HCT116 (cell line): ENCODE results near the gene LINC00632. TPM values are rescaled to one million over a fixed set of nuclear protein-coding genes. Genes with fewer than 3 reads are reported as not detected.

ENCODE experiments used
- ATAC-seq: fragments of 200-7000 bp; cut with Tn5 transposase; 2 replicates; pipeline ENCODE4 v1.9.1; 2020; ENCODE audit warnings: mild to moderate bottlenecking, moderate library complexity
- BruUV-seq: library from RNA; stranded (reverse); fragments of 400-500 nt; replicated peaks from 2 replicates; lab custom pipeline; 2021; lab: Mats Ljungman, UMichigan
- CTCF ChIA-PET: fragments of 300-600 bp; sonication (Branson Sonifier 250); formaldehyde crosslinking; loops from one replicate; lab custom pipeline; 2021; ENCODE audit warnings: antibody characterized with exemption; lab: Charles Lee
- POLR2A ChIA-PET: fragments of 300-600, 350-600 bp; sonication (Branson Sonifier 250); formaldehyde crosslinking; loops from one replicate; lab custom pipeline; 2021; ENCODE audit warnings: antibody characterized with exemption; lab: Charles Lee
- RAD21 ChIA-PET, 2 experiments: fragments of 300-600 bp; sonication (Branson Sonifier 250); formaldehyde crosslinking; loops; one replicate each; lab custom pipeline; 2023; ENCODE audit warnings: low total read pairs in 2 of 2; ENCODE audit not compliant: uncharacterized antibody in 2 of 2, unreplicated experiment in 2 of 2, low non-redundant PET in 1 of 2; lab: Charles Lee
- DNase-seq: peaks from one replicate; pipeline ENCODE4 v3.0.0-alpha.2; 2010; ENCODE audit warnings: low read depth, low spot score
- H2AFZ ChIP-seq: fragments of 200-600 bp; shearing (Covaris generic), sonication (generic); 2 replicates; pipeline ENCODE4 v1.6.1; 2017; ENCODE audit warnings: low read depth, mixed run types, mixed read lengths, antibody characterized with exemption, low read length; ENCODE audit not compliant: poor library complexity, severe bottlenecking
- H3K27ac ChIP-seq: 2 replicates; pipeline ENCODE4 v1.5.1; 2012; ENCODE audit warnings: low read depth, low read length
- H3K27me3 ChIP-seq: fragments of 200-600 bp; sonication (generic); 2 replicates; pipeline ENCODE4 v1.6.1; 2016; ENCODE audit warnings: mixed run types, low read length, mixed read lengths; ENCODE audit not compliant: insufficient read depth
- H3K36me3 ChIP-seq, 2 experiments: fragments of 200-500 bp in 1 of 2; fragments of 200-600 bp in 1 of 2; sonication (Bioruptor generic) in 1 of 2; sonication (generic) in 1 of 2; 2 replicates each; pipeline versions ENCODE4 v1.5.1 to v1.6.1; 2014 to 2016; ENCODE audit warnings: low read length in 2 of 2, inconsistent platforms in 1 of 2, mixed read lengths in 1 of 2, mixed run types in 1 of 2; ENCODE audit not compliant: insufficient read depth in 2 of 2, control insufficient read depth in 1 of 2
- H3K4me1 ChIP-seq, 2 experiments: fragments of 200-600 bp in 1 of 2; sonication (generic) in 1 of 2; 2 replicates each; pipeline versions ENCODE4 v1.5.1 to v1.6.1; 2012 to 2017; ENCODE audit warnings: low read length in 2 of 2, inconsistent platforms in 1 of 2, mild to moderate bottlenecking in 1 of 2, mixed read lengths in 1 of 2, mixed run types in 1 of 2, moderate library complexity in 1 of 2; ENCODE audit not compliant: insufficient read depth in 2 of 2, control insufficient read depth in 1 of 2
- H3K4me2 ChIP-seq: fragments of 200-600 bp; sonication (generic); 2 replicates; pipeline ENCODE4 v1.6.1; 2017; ENCODE audit warnings: mixed run types, low read length, mixed read lengths
- H3K4me3 ChIP-seq, 2 experiments: fragments of 200-600 bp in 1 of 2; sonication (generic) in 1 of 2; replicated peaks in 1 of 2; 2 replicates each; pipeline ENCODE4 v1.5.1; 2011 to 2016; ENCODE audit warnings: low read length in 2 of 2, control low read depth in 1 of 2, low read depth in 1 of 2, mild to moderate bottlenecking in 1 of 2, mixed read lengths in 1 of 2, mixed run types in 1 of 2
- H3K79me2 ChIP-seq: fragments of 200-600 bp; sonication (generic); 2 replicates; pipeline ENCODE4 v1.6.1; 2017; ENCODE audit warnings: mild to moderate bottlenecking, mixed run types, low read length, moderate library complexity, mixed read lengths; ENCODE audit not compliant: insufficient read depth
- H3K9ac ChIP-seq: fragments of 200-600 bp; sonication (generic); 2 replicates; pipeline ENCODE4 v1.6.1; 2016; ENCODE audit warnings: low read length, mixed read lengths
- H3K9me2 ChIP-seq: fragments of 200-600 bp; sonication (generic), shearing (Covaris generic); 2 replicates; pipeline ENCODE4 v1.6.1; 2017; ENCODE audit warnings: mixed run types, mild to moderate bottlenecking, moderate library complexity; ENCODE audit not compliant: insufficient read depth
- H3K9me3 ChIP-seq, 2 experiments: fragments of 200-500 bp in 1 of 2; fragments of 200-600 bp in 1 of 2; sonication (Bioruptor generic) in 1 of 2; sonication (generic) in 1 of 2; 2 replicates each; pipeline ENCODE4 v1.6.1; 2014 to 2017; ENCODE audit warnings: low read length in 2 of 2, mixed read lengths in 2 of 2, inconsistent platforms in 1 of 2, low read depth in 1 of 2, mild to moderate bottlenecking in 1 of 2, mixed run types in 1 of 2, moderate library complexity in 1 of 2; ENCODE audit not compliant: control insufficient read depth in 1 of 2, insufficient read depth in 1 of 2
- H4K20me1 ChIP-seq: fragments of 200-600 bp; sonication (generic), shearing (Covaris generic); 2 replicates; pipeline ENCODE4 v1.6.1; 2017; ENCODE audit warnings: mixed run types, mild to moderate bottlenecking, moderate library complexity; ENCODE audit not compliant: insufficient read depth
- CEBPB ChIP-seq: IDR thresholded peaks from 2 replicates; pipeline ENCODE4 v1.6.1; 2012; ENCODE audit warnings: low read depth
- EGR1 ChIP-seq: IDR thresholded peaks from 2 replicates; pipeline ENCODE4 v1.6.1; 2012; ENCODE audit warnings: low read depth
- ELF1 ChIP-seq: IDR thresholded peaks from 2 replicates; pipeline ENCODE4 v1.6.1; 2012; ENCODE audit warnings: low read depth, borderline replicate concordance
- EZH2 ChIP-seq: fragments of 200-600 bp; sonication (generic); IDR thresholded peaks from 2 replicates; pipeline ENCODE4 v1.6.1; 2017; ENCODE audit warnings: antibody characterized with exemption, mixed run types
- POLR2A ChIP-seq: IDR thresholded peaks from 2 replicates; pipeline ENCODE4 v1.7.0; 2011; ENCODE audit warnings: borderline replicate concordance; ENCODE audit not compliant: insufficient read depth, insufficient read length; ENCODE audit errors: extremely low read depth
- POLR2AphosphoS5 ChIP-seq: IDR thresholded peaks from 2 replicates; pipeline ENCODE4 v1.6.1; 2011; ENCODE audit warnings: mild to moderate bottlenecking, low read depth, low read length, moderate library complexity
- RAD21 ChIP-seq: IDR thresholded peaks from 2 replicates; pipeline ENCODE4 v1.6.1; 2012; ENCODE audit warnings: low read depth, mild to moderate bottlenecking
- REST ChIP-seq: IDR thresholded peaks from 2 replicates; pipeline ENCODE4 v1.6.1; 2012; ENCODE audit warnings: low read depth
- SP1 ChIP-seq: IDR thresholded peaks from 2 replicates; pipeline ENCODE4 v1.6.1; 2012; ENCODE audit warnings: low read depth
- SRF ChIP-seq: IDR thresholded peaks from 2 replicates; pipeline ENCODE4 v1.6.1; 2012; ENCODE audit warnings: low read depth
- YY1 ChIP-seq: IDR thresholded peaks from 2 replicates; pipeline ENCODE4 v1.6.1; 2011; ENCODE audit warnings: low read length, low read depth, moderate library complexity, mild to moderate bottlenecking; ENCODE audit not compliant: insufficient replicate concordance; ENCODE audit errors: extremely low read depth
- ZFX ChIP-seq: fragments of 450-650 bp; IDR thresholded peaks from 2 replicates; pipeline ENCODE4 v1.6.1; 2017
- ZNF274 ChIP-seq: fragments of 200-500 bp; sonication (Bioruptor generic); IDR thresholded peaks from 2 replicates; pipeline ENCODE4 v1.6.1; 2014; ENCODE audit warnings: mild to moderate bottlenecking, low read depth, low read length, inconsistent platforms
- intact Hi-C: fragments of 100-400 bp; cut with micrococcal nuclease; formaldehyde crosslinking; loops from 2 replicates; pipeline ENCODE4 v1.10.0; 2022
- total RNA-seq: library from RNA; stranded (reverse); gene quantifications from one replicate; pipeline ENCODE4 v1.2.1, GENCODE V29; 2021; ENCODE audit not compliant: unreplicated experiment
- TF ChIP-seq, protein P1 (sequence below), 3 experiments: fragments of 200-600 bp in 1 of 3; sonication (generic) in 1 of 3; IDR thresholded peaks in 2 of 3; conservative IDR thresholded peaks in 1 of 3; 2 replicates each; pipeline ENCODE4 v1.5.1; 2012 to 2017; ENCODE audit warnings: low read depth in 2 of 3, low read length in 2 of 3, antibody characterized with exemption in 1 of 3, borderline replicate concordance in 1 of 3, control low read depth in 1 of 3, mild to moderate bottlenecking in 1 of 3, mixed read lengths in 1 of 3, mixed run types in 1 of 3, moderate library complexity in 1 of 3; ENCODE audit not compliant: insufficient read depth in 1 of 3

LINC00632 gene
- total RNA-seq, 1 experiment from 2014 or later, result 0.15 TPM

- CTCF ChIA-PET, result no interaction called here
- no peaks in the 10 kb centered on the region for H3K9me3 ChIP-seq
- BruUV-seq, result no TSS peak
- no peaks in the 10 kb centered on the region for H4K20me1 ChIP-seq
- no peak overlapping the region for H3K27ac ChIP-seq
- no peak for ATAC-seq
- H3K4me2 ChIP-seq, result no peak overlapping the region
- H3K9ac ChIP-seq, result no peak overlapping the region
- intact Hi-C loops, result no loop called here
- no peaks in the 10 kb centered on the region for H3K79me2 ChIP-seq
- no peaks in the 10 kb centered on the region for H3K9me2 ChIP-seq
- no peaks in the 10 kb centered on the region for H3K4me1 ChIP-seq
- no peak for TF ChIP-seq REST
- no peak for TF ChIP-seq CEBPB
- TF ChIP-seq SRF, result no peak
- TF ChIP-seq EZH2, result no peak
- TF ChIP-seq POLR2AphosphoS5, result no peak
- no peak for TF ChIP-seq ZFX
- no peak for TF ChIP-seq ELF1
- no peak for TF ChIP-seq EGR1
- no peak for TF ChIP-seq ZNF274
- TF ChIP-seq POLR2A, result no peak
- no peak for TF ChIP-seq RAD21
- TF ChIP-seq YY1, result no peak
- TF ChIP-seq, protein P1, sequence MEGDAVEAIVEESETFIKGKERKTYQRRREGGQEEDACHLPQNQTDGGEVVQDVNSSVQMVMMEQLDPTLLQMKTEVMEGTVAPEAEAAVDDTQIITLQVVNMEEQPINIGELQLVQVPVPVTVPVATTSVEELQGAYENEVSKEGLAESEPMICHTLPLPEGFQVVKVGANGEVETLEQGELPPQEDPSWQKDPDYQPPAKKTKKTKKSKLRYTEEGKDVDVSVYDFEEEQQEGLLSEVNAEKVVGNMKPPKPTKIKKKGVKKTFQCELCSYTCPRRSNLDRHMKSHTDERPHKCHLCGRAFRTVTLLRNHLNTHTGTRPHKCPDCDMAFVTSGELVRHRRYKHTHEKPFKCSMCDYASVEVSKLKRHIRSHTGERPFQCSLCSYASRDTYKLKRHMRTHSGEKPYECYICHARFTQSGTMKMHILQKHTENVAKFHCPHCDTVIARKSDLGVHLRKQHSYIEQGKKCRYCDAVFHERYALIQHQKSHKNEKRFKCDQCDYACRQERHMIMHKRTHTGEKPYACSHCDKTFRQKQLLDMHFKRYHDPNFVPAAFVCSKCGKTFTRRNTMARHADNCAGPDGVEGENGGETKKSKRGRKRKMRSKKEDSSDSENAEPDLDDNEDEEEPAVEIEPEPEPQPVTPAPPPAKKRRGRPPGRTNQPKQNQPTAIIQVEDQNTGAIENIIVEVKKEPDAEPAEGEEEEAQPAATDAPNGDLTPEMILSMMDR (IDR thresholded peaks at IDR 0.05 in 2 of 3, conservative IDR thresholded peaks at IDR 0.05 in 1 of 3; ENCODE audit: borderline replicate concordance in 1 of 3, insufficient read depth in 1 of 3, low read depth in 2 of 3, low read length in 2 of 3), result no peak
- no peak for TF ChIP-seq SP1
- no peaks in the 10 kb centered on the region for H3K27me3 ChIP-seq
- no peak overlapping the region for H2AFZ ChIP-seq
- no peak for DNase-seq
- H3K4me3 ChIP-seq, result no peak overlapping the region
- H3K36me3 ChIP-seq, result no peaks in the 10 kb centered on the region
- POLR2A ChIA-PET, result no interaction called here
- RAD21 ChIA-PET, result no interaction called here
Observed at GRCh38 chrX:140836874-140837273, 127.3 kb downstream of the LINC00632 start.

Other genes starting within 250 kb of the LINC00632 start
- gene SOX3, start 204.7 kb upstream of the LINC00632 start, total RNA-seq, result not detected